Measurements from ENCODE around the gene KLF8. TPM values are rescaled to one million over a fixed set of nuclear protein-coding genes. Genes with fewer than 3 reads are reported as not detected.

The KLF8 gene
- 1 to 10 TPM; 8.1 to 8.4 TPM for total RNA-seq

GRCh38 chrX:56232221-56233082, at the start of gene KLF8:
TSS of gene KLF8 (plus strand) at chrX:56232356. CDS start at chrX:56233335, 979 bp downstream.

All from activated naive CD4-positive, alpha-beta T cell treated with anti-CD3 and anti-CD28 coated beads, Interleukin-2, amount 10 ng/mL, durations not matched to agents 5 hours and 36 hours (primary cell).